GM18517 (cell line): ENCODE results near the gene ZFR2.
"Not testable (repeated sequence)": the region's sequence is repeated elsewhere in the genome, so short reads cannot be mapped to it uniquely, and the experiment has no call there.

Experiments used
- ATAC-seq: cut with Tn5 transposase; IDR thresholded peaks from one replicate; pipeline ENCODE4 v1.9.1; 2021; ENCODE audit warnings: mild to moderate bottlenecking, moderate library complexity; ENCODE audit not compliant: unreplicated experiment

ZFR2 gene

DNA sequence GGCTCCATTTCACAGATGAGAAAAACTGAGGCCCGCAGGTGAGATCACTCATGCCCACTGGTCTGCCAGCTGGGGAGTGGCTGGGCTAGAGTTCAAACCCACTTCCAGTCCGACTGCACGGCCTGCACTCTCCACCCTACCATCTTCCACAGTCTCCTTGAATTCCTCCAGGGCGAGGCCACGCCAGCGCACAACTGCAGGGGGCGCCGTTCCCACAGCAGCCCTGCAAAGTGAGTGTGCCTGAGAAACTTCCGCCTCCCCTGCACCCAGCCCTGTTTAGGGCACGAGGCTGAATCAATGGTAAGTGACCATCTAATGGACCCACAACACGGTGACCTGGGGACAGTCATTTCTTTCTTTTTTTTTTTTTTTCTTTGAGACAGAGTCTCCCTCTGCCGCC is 10.8 kb upstream of the ZFR2 start:
- ATAC-seq: no peak

DNA sequence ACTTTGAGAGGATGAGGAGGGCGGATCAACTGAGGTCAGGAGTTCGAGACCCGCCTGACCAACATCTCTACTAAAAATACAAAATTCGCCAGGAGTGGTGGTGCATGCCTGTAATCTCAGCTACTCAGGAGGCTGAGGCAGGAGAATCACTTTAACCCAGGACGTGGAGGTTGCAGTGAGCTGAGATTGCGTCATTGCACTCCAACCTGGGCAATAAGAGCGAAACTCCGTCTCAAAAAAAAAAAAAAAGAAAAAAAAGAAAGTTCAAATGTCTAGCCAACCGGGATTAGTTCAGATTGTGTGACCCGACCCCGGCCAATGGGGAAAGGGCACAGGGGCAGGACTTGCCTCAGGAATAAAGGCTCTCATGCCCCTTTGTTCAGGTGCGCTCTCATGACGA is 5.9 kb upstream of the ZFR2 start:
- ATAC-seq: not testable (repeated sequence)

DNA sequence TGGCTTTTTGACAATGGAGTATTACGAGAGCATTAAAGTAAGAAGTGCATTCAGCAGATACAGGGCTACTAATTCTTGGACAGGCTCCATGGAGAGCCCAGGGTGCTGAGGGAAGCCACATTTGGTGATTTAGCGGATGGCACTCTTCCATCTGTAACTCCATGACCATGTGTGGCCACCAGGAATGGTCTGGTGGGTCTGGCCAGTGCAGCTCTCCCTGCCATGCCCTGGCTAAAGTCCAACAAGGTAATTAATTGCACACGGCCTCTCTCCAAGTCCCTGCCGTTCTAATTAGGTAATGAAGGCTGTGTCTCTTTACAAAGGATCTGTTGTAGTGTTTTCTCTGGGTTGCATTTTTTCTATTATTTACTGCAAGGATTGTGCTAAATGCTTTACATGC is 4.3 kb upstream of the ZFR2 start:
- no peak for ATAC-seq

DNA sequence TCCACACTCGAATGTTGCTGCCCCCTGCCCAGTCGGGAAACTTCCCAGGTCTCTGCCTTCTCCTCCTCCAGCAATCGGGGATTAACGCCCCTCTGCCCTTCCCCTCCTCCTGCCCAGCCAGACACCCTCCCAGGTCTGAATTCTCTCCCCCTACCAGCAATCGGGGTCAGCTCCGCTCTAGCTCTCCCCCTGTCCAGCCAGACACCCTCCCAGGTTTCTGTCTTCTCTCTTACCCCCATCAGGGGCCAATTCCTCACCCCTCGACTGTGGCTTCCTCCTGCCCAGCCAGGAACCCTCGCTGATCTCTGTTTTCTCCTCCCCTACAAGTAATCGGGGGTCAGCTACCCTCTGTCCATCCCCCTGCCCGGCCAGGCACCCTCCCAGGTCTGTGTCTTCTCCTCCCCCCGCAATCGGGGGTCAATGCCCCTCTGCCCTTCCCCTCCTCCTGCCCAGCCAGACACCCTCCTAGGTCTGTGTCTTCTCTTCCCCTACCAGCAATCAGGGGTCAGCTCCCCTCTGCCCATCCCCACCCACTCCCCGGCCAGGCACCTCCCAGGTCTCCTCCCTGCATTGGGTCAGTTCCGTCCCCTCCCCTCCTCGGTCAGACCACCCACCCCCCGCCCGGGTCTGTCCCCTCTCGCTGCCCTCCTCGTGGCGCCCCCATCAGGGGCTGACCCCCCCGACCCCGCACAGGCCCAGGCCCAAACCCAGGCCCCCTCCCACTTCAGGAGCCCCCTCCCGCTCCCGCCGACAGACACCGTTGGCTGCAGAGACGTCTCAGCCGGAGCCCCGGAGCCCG is 668 bp downstream of the ZFR2 start:
- no peak for ATAC-seq

DNA sequence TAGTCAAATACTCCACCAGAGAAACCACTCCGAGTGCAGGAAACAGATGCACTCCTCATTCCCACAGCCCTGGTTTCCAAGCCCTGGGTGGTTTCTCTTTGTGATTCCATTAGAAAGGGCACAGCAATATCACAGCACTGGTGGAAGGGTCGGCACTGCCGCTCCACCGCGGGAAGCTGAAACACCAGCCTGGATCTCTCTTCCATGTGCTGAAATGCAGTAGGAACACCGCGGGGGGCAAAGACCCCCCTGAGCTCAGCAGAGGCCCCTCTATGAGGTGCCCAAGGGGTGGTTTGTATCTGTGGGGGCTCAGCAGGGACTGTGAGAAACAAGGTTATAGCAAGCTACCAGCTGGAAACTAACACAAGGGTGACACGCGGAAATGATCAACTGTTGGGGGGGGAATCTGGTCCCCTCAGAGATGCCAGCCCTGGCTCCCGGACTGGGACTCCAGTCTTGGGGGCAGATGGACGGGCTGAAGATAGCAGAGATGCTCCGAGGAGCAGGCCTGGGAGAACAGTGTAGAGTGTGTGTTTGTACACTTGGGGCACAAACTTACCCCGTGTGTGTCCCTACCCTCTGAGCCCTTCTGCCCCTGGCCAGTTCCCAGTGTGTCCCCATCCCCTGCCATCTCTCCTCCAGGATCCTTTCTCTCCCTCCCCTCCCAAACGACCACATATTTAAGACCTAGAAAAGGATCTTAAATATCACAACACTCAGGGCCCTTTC is 1.8 kb downstream of the ZFR2 start:
- ATAC-seq: no peak

DNA sequence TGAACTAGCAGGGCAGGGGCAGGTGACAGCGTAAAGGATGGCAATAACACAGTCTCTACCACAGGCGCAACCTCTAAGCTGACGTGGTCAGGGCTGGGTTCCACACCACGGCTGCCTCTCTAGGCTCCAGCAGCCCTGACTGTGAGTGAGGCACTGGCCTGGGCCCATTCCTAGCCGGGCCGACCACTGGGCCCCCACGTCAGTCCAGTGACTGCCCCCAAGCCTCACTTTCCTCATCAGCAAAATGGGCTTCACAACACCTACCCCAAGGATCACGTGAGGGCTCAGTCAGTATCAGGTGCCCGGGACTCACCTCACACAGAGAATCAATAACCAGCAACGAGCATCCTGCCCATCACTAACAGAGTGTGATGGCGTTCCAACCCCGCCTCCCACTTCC is 5.2 kb downstream of the ZFR2 start:
- ATAC-seq: no peak

DNA sequence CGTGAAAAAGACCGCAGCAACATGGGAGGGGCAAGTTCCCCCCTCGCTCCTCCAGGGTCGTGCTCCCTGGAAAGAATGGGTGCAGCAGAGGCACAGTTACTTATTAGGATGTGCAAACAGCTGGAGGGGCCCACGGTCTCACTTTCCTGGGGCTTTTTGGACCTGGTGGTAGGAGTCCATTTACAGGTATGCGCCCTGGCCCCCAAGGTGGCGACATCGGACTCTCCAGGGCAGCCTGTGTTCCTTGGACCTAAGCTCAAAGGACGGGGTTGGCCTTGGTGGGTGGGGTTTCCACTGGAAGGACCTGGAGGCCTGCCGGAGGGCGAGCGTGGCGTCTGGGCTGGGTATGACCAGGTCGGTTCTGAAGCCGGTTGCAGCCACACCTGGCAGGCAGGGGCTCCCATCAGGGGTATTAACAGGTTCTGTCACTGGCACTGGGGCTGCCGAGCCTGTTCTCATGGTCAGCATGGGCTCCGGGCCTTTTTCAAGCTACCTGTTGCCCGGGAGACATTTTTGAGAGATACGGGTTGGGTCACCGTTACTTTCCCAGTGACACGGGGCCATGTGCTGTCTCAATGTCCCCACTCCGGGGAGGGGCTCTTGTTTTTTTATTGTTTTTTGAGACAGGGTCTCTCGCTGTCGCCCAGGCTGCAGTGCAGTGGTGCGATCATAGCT is 5.9 kb downstream of the ZFR2 start:
- ATAC-seq: no peak

DNA sequence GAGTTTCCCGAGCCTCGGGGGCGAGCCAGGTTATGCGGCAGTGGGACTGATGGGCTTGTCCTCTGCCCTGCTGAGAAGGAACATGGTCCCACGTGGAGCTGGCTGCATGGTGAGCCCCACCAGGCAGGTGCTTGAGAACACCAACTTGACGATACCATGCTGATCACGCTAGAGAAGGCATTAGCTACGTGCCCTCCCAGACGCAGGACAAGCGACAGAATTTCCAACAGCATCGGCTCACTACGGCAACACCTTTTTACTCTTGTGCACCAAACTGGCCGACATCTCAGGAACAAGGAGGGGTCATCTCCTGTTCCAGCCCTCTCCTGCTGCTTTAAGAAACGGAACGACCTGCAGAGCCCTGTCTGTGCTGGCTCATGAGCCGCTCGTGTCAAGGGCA is 8.3 kb downstream of the ZFR2 start:
- no peak for ATAC-seq

DNA sequence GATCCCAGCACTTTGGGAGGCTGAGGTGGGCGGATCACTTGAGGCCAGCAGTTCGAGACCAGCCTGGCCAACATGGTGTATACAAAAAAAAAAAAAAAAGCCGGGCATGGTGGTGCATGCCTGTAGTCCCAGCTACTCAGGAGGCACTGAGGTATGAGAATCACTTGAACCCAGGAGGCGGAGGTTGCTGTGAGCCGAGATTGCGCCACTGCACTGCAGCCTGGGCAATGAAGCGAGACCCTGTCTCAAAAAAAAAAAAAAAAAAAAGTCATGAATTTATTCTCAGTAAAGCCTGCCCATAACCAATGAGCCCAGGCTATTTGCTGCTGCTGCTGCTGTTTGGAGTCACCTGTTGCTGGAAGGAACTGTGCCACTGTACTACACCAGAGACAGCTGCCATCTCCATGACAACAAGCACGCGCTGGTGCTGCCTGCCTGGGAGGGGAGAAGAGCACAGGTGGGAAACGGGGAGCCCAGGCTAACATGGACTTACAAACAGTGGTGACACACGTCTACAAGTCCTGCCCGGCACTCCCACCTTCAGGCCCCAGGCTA is 11.3 kb downstream of the ZFR2 start:
- ATAC-seq: no peak

DNA sequence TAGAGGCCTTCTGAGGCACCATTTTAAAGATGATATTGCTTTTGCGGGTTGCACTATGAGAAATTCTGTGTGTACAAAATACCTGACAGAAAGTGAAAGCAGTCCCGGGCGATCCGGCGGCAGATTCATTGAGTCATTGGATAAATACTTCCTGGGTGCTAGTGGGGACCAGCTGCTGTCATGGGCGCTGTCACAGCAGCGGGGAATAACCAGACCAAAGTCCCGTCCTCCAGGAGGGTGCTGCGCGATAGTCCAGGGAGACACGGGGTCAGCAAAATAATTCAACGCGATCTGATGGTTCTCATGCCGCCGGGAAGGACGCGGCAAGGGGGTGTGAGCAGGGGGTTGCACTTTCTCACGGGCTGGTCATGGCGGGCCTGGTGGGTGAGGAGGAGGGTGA is 13.5 kb downstream of the ZFR2 start:
- no peak for ATAC-seq

DNA sequence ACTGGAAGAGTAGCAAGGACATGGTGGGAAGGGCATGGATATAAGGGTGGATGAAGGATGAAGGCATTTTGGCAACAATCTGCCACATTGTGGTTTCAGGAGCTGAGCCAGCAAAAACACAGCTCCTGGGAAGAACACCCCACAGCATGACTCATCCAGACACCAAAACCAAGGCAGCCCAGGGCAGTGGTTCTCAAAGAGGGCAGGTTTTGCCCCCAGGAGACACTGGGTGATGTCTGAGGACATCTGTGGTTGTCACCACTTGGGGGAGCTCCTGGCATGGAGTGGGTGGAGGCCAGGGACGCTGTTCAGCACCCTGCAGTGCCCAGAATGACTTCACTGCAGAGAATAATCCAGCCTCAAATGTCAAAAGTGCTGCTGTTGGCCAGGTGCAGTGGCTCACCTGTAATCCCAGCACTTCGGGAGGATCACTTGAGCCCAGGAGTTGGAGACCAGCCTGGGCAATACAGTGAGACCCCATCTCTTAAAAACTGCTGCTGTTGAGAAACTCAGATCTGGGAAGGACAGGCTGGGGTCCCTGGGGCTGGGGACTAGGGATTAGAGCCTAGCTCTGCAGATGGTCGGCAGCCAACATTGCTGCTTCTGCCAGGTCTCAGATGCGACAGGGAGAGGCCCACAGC is 16.1 kb downstream of the ZFR2 start:
- no peak for ATAC-seq

DNA sequence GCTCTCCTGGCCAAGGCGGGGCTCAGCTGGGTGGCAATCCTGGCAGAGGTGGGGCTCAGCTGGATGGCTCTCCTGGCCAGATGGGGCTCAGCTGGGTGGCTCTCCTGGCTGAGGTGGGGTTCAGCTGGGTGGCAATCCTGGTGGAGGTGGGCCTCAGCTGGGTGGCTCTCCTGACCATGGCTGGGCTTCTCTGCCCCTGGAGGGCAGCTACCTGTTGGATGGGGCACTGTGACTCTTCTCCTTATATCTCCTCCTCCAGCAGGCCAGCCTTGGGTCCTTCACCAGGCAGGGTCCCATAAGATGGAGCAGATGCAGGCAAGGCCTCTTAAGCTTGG is 16.7 kb downstream of the ZFR2 start:
- ATAC-seq: no peak

DNA sequence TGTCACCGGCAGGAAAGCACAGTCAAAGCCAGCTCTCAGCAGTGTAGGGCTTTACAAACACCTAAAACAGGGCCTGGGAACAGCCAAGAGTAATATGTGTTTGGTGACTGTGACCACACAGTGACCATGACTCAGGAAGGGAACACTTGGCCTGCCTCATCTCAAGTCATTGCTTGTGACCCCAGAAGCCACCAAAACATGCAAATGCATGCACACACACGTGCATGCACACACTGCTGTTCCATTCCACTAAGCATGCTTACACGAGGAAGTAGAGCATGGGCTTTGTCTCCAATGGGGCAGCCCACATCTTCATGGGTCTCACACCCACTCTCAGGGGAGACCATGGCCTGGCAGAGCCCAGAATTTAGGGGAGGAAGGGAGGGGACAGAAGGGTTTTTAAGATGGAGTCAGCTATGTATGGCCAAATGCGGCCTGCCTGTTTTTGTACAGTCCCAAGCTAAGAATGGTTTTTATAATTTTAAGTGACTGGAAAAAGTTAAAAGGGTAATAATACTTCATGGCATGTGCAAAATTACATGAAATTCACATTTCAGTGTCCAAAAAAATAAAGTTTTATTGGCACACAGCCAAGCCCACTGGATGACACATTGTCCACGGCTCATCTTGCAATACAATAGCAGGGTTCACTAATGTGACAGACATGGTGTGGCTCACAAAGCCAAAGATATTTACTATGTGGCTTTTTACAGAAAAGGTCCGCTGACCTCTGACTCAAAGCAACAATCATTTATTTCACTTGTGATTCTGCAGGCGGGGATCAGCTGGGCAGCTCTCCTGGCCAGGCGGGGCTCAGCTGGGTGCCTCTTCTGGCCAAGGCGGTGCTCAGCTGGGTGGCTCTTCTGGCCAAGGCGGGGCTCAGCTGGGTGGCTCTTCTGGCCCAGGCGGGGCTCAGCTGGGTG is 17.3 kb downstream of the ZFR2 start:
- ATAC-seq: no peak

DNA sequence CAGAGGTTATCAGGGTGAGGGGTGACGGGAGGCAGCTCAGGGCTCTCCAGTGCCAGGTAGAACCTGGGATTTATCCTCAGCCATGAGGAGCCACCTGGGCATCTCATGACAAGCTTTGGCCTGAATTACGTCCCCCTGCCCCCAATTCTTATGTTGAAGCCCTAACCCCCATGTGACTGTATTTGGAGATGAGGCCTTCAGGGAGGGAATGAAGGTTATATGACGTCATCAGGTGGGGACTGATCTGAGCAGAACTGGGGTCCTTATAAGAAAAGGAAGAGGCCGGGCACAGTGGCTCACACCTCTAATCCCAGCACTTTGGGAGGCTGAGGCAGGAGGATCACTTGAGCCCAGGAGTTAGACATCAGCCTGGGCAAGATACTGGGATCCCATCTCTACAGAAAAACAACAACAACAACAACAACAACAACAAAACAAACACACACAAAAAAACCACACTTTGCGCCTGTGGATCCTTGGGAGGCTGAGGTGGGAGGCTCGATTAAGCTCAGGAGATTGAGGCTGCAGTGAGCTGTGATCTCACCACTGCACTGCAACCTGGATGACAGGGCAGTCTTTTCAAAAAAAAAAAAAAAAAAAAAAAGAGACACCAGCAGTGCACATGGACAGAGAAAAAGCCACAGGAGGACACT is 18.4 kb downstream of the ZFR2 start:
- no peak for ATAC-seq

DNA sequence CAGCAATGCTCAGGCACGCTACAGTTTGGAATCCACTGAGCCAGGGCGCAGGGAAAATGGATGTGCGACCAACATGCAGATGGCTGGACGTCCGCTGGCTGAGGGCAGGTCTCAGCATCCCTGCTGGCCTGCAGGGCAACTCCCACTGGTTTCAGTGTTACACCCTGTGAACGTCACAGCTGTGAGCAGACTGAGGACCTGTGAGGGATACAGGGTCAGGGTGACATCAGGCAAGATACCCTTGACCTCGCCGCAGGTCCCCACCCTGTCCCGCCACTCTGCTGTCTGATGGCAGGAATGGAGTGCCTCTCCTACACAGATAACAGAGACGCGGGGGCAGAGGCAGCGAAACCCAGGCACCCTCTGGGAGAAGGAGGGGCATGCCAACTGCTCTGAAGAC is 19.1 kb downstream of the ZFR2 start:
- no peak for ATAC-seq

DNA sequence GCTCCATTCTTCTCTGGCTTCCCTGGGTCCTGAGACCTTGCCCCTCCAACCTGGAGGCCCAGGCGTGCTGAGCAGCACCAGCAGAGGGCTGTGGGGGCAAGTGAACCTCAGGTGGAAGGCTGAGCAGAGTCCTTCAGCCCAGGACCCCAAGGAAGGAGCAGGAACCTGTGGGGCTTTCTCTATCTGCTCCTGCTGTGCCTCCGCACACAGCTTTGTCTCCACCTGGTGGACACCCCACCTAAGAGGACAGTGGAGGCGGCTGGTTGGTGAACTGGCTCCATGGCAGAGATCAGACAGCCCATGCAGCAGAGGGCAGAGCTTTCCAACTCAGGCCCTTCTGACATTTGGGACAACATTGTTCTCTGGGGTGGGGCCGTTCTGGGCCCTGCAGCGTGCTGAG is 19.7 kb downstream of the ZFR2 start:
- no peak for ATAC-seq

DNA sequence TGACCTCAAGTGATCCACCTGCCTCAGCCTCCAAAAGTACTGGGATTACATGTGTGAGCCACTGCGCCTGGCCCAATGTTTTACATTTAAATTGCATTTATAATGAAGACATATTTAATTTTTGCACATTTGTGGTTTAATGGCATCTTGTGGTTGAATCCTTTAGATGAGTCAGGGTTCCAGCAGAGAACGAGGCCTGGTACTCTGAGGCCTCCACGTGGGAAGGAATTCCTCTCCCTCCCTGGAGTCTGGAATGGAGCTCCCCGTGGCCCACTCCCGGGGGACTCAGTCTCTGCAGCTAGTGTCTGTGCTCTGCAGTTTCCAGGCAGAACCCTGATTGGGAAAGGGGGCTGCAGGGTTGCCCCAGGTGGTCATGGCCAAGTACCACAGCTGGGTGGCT is 24.2 kb downstream of the ZFR2 start:
- no peak for ATAC-seq

DNA sequence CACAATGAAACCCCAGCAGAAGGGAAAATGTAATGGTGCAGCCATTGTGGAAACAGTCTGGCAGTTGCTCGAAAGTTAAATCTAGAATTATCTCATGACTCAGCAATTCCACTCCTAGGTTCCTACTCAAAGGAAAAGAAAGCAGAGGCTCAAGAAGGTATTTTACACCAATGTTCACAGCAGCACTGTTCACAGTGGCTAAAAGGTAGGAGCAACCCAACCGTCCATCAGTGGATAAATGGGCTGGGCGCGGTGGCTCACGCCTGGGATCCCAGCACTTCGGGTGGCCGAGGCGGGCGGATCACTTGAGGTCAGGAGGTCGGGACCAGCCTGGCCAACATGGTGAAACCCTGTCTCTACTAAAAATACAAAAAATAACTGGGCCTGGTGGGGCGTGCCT is 25.9 kb downstream of the ZFR2 start:
- ATAC-seq: no peak

DNA sequence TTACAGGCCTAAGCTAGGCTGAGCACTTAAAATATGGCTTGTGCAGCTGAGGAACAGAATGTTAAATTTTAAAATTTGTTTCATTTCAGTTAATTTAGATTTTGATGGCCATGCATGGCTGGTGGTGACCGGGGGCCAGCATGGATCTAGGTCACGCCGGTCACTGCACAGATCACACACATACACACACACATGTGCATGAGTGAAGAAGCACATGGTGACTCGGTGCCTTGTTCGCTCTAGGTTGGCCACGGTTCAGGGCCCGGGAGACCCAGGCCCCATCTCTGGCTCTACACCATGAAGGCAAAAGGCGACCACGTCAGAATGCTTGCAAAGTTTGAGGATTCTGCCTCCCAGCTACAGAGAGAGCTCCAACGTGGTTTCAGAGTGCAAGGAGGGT is 28.0 kb downstream of the ZFR2 start:
- ATAC-seq: no peak

DNA sequence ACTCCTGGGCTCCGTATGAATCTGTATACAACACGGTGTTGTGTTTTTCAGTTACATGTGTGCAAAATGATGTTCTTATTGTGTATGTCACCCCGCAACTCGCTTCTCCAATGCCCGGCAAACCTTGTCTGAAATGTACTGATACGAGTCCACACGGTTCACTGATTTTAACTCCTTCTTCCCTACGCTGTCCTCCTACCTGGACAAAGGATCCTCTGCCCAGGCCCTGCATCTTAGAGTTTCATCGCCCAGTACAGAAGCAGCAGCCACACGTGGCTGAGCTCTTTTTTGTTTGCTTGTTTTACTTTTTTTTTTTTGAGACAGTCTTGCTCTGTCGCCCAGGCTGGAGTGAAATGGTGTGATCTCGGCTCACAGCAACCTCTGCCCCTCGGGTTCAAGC is 28.9 kb downstream of the ZFR2 start:
- no peak for ATAC-seq
